HepG2 (cell line): Measurements from ENCODE around the gene RNASE4. TPM values are rescaled to one million over a fixed set of nuclear protein-coding genes. Genes with fewer than 3 reads are reported as not detected.
A peak's percentile ranks its signal among the peaks of the same experiment; 100 is the strongest.

Experiments used
- ARHGAP35 ChIP-seq: sonication (generic); formaldehyde crosslinking; IDR thresholded peaks from 2 replicates; pipeline ENCODE4 v1.9.0; 2022; ENCODE audit warnings: mild to moderate bottlenecking, inconsistent platforms, moderate library complexity, missing genetic modification reagents, borderline replicate concordance
- ATRX ChIP-seq: sonication (generic); formaldehyde crosslinking; IDR thresholded peaks from 2 replicates; pipeline ENCODE4 v1.4.0; 2020; ENCODE audit warnings: missing genetic modification reagents, borderline replicate concordance
- BORCS8-MEF2B ChIP-seq: sonication (generic); formaldehyde crosslinking; IDR thresholded peaks from 2 replicates; pipeline ENCODE4 v1.8.0; 2022; ENCODE audit warnings: mild to moderate bottlenecking, missing genetic modification reagents
- CBX1 ChIP-seq: IDR thresholded peaks from one replicate; pipeline ENCODE4 v1.6.1; 2016; ENCODE audit warnings: antibody characterized with exemption, low read depth
- CHCHD3 ChIP-seq: sonication (generic); formaldehyde crosslinking; IDR thresholded peaks from 2 replicates; pipeline ENCODE4 v1.8.0; 2022; ENCODE audit warnings: mild to moderate bottlenecking, missing genetic modification reagents, moderate library complexity
- DPF2 ChIP-seq: sonication (generic); formaldehyde crosslinking; IDR thresholded peaks from 2 replicates; pipeline ENCODE4 v1.4.0; 2020; ENCODE audit warnings: mild to moderate bottlenecking, low read depth, missing genetic modification reagents, borderline replicate concordance
- EZH2 ChIP-seq: conservative IDR thresholded peaks from 2 replicates; pipeline ENCODE4 v1.6.1; 2012; ENCODE audit warnings: mild to moderate bottlenecking, low read depth, low read length, moderate library complexity
- HOXA7 ChIP-seq: sonication (generic); formaldehyde crosslinking; IDR thresholded peaks from 2 replicates; pipeline ENCODE4 v1.8.1; 2022; ENCODE audit warnings: mild to moderate bottlenecking, missing genetic modification reagents, moderate library complexity
- PHF20 ChIP-seq: sonication (generic); formaldehyde crosslinking; IDR thresholded peaks from 2 replicates; pipeline ENCODE4 v1.5.0; 2020; ENCODE audit warnings: mild to moderate bottlenecking, missing genetic modification reagents
- PRMT3 ChIP-seq: sonication (generic); formaldehyde crosslinking; IDR thresholded peaks from 2 replicates; pipeline ENCODE4 v1.8.1; 2022; ENCODE audit warnings: low read depth, mild to moderate bottlenecking, moderate library complexity, missing genetic modification reagents, borderline replicate concordance
- RARG ChIP-seq: sonication (generic); formaldehyde crosslinking; IDR thresholded peaks from 2 replicates; pipeline ENCODE4 v1.4.0; 2020; ENCODE audit warnings: low read depth, mild to moderate bottlenecking, missing genetic modification reagents
- SOX5 ChIP-seq: IDR thresholded peaks from 2 replicates; pipeline ENCODE4 v1.6.1; 2016; ENCODE audit warnings: borderline replicate concordance
- ZFP1 ChIP-seq: IDR thresholded peaks from 2 replicates; pipeline ENCODE4 v1.6.1; 2016
- ZNF17 ChIP-seq: sonication (generic); formaldehyde crosslinking; IDR thresholded peaks from 2 replicates; pipeline ENCODE4 v1.5.0; 2020; ENCODE audit warnings: mild to moderate bottlenecking, missing genetic modification reagents
- ZNF761 ChIP-seq: sonication (generic); formaldehyde crosslinking; conservative IDR thresholded peaks from 2 replicates; pipeline ENCODE4 v1.4.0; 2020; ENCODE audit warnings: mild to moderate bottlenecking, missing genetic modification reagents
- ZNF775 ChIP-seq: sonication (generic); formaldehyde crosslinking; IDR thresholded peaks from 2 replicates; pipeline ENCODE4 v1.4.0; 2020; ENCODE audit warnings: missing genetic modification reagents, mild to moderate bottlenecking, moderate library complexity, borderline replicate concordance
- ZNF781 ChIP-seq: sonication (generic); formaldehyde crosslinking; IDR thresholded peaks from 2 replicates; pipeline ENCODE4 v1.5.1; 2020; ENCODE audit warnings: borderline replicate concordance, mild to moderate bottlenecking, missing genetic modification reagents; ENCODE audit errors: not compliant biosample characterization
- ZNF879 ChIP-seq: sonication (generic); formaldehyde crosslinking; IDR thresholded peaks from 2 replicates; pipeline ENCODE4 v1.8.1; 2023; ENCODE audit warnings: missing genetic modification reagents
- polyA plus RNA-seq, 8 experiments: library from polyadenylated mRNA; depleted of rRNA in 3 of 8; stranded (reverse) in 7 of 8; unstranded in 1 of 8; fragments of >200 nt; fragmentation: Illumina TruSeq in 4 of 8; extraction: Trizol in 4 of 8; gene quantifications; 2 replicates each; pipeline versions ENCODE4 v1.2.1 to v1.2.3, GENCODE V29; 2011 to 2016; ENCODE audit warnings: low read depth in 4 of 8, missing spikeins in 1 of 8, mixed read lengths in 1 of 8; ENCODE audit not compliant: insufficient read depth in 1 of 8
- total RNA-seq, 5 experiments: library from RNA; depleted of rRNA; stranded (reverse); fragments of >200 nt; fragmentation: Illumina TruSeq; extraction: Trizol; gene quantifications; 2 replicates each; pipeline ENCODE4 v1.2.3, GENCODE V29; 2016; ENCODE audit warnings: low read depth in 1 of 5
- TF ChIP-seq, protein P1 (sequence below): sonication (generic); formaldehyde crosslinking; IDR thresholded peaks from 2 replicates; pipeline ENCODE4 v1.4.0; 2020; ENCODE audit warnings: missing genetic modification reagents
- TF ChIP-seq, protein P2 (sequence below): sonication (generic); formaldehyde crosslinking; IDR thresholded peaks from 2 replicates; pipeline ENCODE4 v1.4.0; 2020; ENCODE audit warnings: missing genetic modification reagents
- TF ChIP-seq, protein P3 (sequence below): sonication (generic); formaldehyde crosslinking; IDR thresholded peaks from 2 replicates; pipeline ENCODE4 v1.8.0; 2023; ENCODE audit warnings: mild to moderate bottlenecking, missing genetic modification reagents
- TF ChIP-seq, protein P4 (sequence below): sonication (generic); formaldehyde crosslinking; conservative IDR thresholded peaks from 2 replicates; pipeline ENCODE4 v1.5.0; 2020; ENCODE audit warnings: missing genetic modification reagents

RNASE4 gene
- total and polyA plus RNA-seq, 2 of the 13 experiments (the other 11 are each of a cell fraction or from before 2014, with no cell fraction given): 109 to 983 TPM

DNA sequence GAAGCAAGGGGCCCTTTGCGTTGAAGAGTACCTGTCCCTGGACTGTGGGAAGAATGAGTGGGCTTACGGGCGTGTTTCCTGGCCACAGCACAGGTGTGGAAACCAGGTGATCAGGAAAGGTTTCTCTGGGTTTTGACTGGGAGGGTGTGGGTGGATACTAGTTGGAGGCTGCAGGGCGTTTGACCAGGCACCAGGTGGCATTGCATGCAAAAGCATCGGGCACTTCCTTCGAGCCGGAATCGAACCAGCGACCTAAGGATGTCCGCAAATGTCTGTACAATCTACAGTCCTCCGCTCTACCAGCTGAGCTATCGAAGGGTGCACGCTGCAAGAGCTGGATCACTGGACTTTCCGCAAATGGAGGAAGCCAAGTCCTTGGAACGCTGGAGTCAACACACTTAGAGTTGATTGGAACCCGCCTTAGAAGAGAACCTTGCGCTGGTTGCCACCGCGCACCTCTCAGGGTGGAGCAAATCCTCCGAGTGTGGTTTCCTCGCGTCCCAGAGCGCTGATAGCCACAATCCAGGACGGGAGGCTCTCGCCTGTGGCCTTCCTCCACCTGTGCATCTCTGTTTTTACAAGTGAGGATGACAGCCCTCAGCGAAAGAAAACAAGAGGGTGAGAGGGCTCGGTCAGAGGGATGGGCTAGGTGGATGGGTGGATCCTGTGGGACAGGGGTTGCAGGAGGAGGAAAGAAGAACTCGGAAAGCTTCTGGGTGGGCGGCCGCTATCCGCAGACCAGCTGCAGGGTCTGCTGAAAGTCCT lies 21.2 kb upstream of the RNASE4 start (continued):
- TF ChIP-seq ZNF775 (CRISPR knock-in tag) (no peak), CHCHD3 (CRISPR knock-in tag) (no peak; the same call in 1 of the 2 replicates), SOX5 (CRISPR knock-in tag) (peak; percentile 52), ARHGAP35 (CRISPR knock-in tag) (no peak), ZNF17 (CRISPR knock-in tag) (no peak), ZNF761 (CRISPR knock-in tag) (no peak), ZFP1 (CRISPR knock-in tag) (no peak), PRMT3 (CRISPR knock-in tag) (no peak), HOXA7 (no peak), ZNF781 (CRISPR knock-in tag) (no peak), RARG (CRISPR knock-in tag) (no peak), ATRX (no peak), CBX1 (peak; percentile 45), PHF20 (CRISPR knock-in tag) (no peak), DPF2 (CRISPR knock-in tag) (no peak; the same call in 1 of the 2 replicates), BORCS8-MEF2B (no peak), EZH2 (no peak), ZNF879 (CRISPR knock-in tag) (no peak)
- TF ChIP-seq, protein P1, sequence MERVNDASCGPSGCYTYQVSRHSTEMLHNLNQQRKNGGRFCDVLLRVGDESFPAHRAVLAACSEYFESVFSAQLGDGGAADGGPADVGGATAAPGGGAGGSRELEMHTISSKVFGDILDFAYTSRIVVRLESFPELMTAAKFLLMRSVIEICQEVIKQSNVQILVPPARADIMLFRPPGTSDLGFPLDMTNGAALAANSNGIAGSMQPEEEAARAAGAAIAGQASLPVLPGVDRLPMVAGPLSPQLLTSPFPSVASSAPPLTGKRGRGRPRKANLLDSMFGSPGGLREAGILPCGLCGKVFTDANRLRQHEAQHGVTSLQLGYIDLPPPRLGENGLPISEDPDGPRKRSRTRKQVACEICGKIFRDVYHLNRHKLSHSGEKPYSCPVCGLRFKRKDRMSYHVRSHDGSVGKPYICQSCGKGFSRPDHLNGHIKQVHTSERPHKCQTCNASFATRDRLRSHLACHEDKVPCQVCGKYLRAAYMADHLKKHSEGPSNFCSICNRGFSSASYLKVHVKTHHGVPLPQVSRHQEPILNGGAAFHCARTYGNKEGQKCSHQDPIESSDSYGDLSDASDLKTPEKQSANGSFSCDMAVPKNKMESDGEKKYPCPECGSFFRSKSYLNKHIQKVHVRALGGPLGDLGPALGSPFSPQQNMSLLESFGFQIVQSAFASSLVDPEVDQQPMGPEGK (CRISPR knock-in tag): 0 out of 2 replicates have a peak, but pooled peaks have one; percentile 14
- TF ChIP-seq, protein P2, sequence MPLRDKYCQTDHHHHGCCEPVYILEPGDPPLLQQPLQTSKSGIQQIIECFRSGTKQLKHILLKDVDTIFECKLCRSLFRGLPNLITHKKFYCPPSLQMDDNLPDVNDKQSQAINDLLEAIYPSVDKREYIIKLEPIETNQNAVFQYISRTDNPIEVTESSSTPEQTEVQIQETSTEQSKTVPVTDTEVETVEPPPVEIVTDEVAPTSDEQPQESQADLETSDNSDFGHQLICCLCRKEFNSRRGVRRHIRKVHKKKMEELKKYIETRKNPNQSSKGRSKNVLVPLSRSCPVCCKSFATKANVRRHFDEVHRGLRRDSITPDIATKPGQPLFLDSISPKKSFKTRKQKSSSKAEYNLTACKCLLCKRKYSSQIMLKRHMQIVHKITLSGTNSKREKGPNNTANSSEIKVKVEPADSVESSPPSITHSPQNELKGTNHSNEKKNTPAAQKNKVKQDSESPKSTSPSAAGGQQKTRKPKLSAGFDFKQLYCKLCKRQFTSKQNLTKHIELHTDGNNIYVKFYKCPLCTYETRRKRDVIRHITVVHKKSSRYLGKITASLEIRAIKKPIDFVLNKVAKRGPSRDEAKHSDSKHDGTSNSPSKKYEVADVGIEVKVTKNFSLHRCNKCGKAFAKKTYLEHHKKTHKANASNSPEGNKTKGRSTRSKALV (CRISPR knock-in tag): no peak
- TF ChIP-seq, protein P3, sequence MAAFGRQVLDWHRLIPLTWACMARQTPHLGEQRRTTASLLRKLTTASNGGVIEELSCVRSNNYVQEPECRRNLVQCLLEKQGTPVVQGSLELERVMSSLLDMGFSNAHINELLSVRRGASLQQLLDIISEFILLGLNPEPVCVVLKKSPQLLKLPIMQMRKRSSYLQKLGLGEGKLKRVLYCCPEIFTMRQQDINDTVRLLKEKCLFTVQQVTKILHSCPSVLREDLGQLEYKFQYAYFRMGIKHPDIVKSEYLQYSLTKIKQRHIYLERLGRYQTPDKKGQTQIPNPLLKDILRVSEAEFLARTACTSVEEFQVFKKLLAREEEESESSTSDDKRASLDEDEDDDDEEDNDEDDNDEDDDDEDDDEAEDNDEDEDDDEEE (CRISPR knock-in tag): no peak
- TF ChIP-seq, protein P4, sequence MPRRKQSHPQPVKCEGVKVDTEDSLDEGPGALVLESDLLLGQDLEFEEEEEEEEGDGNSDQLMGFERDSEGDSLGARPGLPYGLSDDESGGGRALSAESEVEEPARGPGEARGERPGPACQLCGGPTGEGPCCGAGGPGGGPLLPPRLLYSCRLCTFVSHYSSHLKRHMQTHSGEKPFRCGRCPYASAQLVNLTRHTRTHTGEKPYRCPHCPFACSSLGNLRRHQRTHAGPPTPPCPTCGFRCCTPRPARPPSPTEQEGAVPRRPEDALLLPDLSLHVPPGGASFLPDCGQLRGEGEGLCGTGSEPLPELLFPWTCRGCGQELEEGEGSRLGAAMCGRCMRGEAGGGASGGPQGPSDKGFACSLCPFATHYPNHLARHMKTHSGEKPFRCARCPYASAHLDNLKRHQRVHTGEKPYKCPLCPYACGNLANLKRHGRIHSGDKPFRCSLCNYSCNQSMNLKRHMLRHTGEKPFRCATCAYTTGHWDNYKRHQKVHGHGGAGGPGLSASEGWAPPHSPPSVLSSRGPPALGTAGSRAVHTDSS (CRISPR knock-in tag): no peak; the same call in 1 of the 2 replicates
